HK-2 (cell line): Measurements from ENCODE around the gene SCARB2.
A peak's percentile ranks its signal among the peaks of the same experiment; 100 is the strongest.

Experiments
- DNase-seq: peaks from one replicate; pipeline ENCODE4 v3.0.0-alpha.2; 2018; ENCODE audit not compliant: unreplicated experiment

The SCARB2 gene

DNA sequence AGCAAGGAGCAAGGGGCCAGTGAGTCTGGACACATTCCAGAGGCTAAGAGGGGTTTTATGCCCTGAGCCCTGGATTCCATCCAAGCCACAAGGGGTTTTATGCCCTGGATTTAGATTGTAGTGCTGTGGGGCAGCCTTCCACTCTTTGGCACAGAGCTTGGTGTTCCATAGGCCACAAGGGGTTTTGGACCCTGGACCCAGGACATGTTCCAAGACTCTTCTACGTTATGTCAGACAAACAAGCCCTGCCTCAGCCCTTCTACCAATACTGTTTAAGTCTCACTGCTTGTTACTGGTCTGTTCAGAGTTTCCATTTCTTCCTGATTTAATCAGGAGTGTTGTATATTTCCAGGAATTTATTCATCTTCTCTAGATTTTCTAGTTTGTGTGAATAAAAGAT, 12.8 kb upstream of the SCARB2 start:
- no peak for DNase-seq

DNA sequence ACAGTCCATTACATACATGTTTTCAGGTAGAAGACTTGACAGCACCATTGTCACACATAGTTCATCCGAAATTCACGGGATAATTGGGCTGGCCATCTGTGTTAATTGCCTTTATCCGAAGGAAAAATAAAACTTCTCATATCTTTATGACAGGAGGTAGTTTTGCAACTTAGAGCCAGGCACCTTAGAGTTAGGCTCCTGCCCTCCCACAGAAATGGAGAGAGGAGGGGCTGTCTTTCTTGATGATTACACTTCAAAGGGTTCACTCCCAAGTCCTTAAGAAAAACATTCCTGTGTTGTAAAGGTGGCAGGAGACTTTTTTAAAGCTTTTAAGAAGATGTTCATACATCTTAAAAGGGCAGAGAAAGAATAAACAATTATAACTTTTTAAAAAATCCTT, 10.5 kb upstream of the SCARB2 start:
- no peak for DNase-seq

DNA sequence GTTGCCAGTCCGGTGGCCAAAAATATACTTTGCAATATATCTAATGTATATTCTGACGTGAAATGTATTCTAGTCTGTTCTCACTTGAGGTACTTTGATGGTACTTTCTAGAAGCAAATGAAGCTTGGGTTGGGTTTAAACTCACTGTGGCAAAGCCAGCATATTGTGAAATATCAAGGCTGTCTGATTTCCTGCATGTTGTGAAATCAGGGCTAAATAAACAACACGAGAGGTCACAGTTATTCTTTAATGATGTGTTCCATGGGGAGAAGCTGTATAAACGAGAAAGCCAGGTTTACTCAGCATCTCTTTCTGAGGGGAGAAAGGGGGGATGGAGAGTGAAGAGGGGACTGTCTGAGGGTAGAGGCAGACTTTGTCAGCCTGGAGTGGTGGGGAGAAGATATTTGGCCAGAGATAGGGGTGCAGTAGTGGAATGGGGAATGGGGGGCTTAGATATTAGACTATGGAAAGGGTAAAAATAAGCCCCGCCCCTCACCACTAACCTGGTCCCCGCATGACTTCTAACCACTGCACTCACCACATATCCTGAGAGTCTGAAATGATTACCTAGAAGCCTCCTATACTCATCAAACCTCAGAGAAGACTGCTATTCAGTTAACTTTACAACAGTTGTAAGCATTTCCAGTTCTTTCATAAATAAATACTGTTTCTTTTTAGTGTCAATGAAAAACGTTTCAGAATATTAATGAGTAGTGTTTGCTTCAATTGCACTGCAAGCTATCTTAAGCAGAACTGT, 5.9 kb upstream of the SCARB2 start:
- no peak for DNase-seq

DNA sequence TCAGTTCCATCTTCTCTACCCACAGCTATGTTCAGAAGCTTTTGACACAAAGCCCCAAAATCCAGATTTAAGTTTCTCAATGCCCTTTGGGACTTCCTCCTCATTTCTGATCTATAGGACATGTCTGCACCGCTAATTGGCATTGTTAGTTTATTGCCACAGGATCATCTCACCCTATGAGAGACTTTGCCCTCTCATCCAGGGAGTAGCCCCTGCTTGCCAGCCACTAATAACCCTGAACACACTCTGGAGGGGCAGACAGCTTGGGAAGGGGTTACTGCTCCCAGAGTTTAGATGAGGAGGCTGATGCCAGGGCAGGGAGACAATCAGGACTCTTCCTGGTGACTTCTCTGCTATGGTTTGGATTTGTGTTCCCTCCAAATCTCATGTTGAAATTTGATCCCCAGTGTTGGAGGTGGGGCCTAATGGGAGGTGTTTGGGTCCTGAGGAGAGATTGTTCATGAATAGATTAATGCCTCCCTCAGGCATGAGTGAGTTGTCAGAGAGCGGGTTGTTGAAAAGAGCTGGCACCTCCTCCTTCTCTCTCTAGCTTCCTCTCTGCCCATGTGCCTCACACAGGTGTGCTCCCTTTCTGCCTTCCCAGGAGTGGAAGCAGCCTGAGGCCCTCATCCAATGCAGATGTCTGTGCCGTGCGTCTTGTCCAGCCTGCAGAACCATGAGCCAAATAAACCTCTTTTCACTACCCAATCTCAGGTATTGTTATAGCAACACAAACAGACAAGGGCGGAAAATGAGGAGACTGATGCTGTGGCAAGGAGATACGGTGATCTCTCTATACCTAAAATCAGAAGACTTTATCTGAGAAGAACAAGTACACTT, 3.6 kb upstream of the SCARB2 start:
- no peak for DNase-seq

DNA sequence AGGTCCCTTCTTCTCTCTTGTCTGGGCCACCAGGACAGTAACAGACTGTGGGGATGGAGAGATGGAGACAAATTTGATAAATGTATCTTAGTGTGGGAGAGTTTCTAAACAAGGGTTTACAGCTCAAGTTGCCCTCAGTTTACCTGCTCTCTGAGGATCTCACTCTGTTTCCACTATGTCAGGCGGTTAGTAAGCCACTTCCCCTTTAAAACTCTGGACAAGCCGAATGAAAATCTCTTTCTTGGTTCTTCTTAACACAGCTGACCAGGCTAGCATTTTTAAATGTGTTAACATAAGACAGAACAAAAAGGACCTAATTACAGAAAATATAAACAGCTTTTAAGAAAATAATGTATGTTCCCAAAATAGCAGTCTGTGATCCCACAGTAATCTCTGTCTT, 2.9 kb upstream of the SCARB2 start:
- no peak for DNase-seq

DNA sequence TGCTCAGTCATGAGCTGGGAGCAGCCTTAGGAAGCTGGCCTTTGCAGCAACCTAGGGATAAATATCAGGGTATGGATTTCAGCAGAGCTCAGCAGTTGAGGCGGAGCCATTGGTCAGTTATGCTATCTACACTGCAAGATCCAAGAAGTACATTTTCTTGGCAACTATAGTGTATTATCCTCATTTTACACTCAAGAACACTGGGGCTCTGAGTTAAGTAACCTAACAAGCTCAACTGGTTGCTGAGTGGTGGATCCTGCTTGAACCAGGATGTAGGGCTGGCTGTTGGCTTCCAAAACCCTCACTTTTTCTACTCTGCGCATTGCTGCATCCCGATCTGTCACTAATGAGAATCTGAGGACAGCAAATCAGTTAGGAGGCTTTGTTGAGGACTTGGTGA, 1.5 kb upstream of the SCARB2 start:
- DNase-seq = no peak

DNA sequence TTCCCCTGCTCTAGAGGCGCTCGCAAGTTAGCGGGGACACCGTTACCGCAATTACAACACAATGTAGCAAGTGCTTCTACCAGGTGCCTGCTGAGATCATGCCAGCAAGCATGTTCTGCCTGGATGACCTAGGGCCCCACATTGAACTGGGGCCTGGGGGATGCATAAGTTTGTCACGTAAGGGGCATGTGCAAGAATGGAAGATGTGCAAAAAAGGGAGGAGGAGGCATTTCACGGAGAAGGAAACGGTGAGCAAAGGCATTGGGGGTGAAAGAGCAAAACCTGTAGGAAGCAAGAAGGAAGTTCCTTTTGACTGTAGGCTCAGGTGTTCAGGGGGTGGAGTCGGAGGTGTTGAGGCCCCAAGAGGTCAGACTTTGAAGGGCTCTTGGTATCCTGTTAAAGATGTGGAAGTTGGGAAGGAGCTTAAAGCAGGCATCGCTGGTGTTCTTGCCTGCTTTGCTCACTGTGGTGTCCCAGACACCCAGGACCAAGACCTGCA, 602 bp upstream of the SCARB2 start:
- no peak for DNase-seq

DNA sequence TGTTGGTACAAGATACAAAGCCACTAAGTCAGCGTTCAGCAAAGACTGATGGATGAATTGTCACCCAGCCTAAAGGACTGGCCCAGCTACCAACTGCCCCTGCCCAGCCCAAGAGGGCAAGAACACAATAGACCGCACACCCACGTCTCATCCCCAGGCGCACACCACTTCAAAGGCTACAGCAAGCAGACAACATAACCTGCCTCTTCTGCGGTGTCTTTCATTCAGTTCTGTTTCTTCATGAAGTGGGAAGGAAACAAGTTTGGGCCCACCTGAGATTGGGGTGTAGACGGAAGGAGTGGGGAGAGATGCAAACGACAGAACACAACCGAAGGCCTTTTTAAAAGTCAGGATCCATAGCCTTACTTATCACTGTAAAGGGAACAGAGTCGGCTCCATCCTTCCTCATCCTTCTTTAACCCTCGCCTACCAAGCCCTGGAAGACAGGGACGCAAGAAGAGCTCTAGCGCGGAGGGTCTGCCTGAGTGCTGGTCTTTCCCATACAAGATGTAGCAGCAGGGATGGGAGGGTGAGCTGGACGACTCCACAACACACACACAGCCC, 691 bp downstream of the SCARB2 start:
- no peak for DNase-seq

DNA sequence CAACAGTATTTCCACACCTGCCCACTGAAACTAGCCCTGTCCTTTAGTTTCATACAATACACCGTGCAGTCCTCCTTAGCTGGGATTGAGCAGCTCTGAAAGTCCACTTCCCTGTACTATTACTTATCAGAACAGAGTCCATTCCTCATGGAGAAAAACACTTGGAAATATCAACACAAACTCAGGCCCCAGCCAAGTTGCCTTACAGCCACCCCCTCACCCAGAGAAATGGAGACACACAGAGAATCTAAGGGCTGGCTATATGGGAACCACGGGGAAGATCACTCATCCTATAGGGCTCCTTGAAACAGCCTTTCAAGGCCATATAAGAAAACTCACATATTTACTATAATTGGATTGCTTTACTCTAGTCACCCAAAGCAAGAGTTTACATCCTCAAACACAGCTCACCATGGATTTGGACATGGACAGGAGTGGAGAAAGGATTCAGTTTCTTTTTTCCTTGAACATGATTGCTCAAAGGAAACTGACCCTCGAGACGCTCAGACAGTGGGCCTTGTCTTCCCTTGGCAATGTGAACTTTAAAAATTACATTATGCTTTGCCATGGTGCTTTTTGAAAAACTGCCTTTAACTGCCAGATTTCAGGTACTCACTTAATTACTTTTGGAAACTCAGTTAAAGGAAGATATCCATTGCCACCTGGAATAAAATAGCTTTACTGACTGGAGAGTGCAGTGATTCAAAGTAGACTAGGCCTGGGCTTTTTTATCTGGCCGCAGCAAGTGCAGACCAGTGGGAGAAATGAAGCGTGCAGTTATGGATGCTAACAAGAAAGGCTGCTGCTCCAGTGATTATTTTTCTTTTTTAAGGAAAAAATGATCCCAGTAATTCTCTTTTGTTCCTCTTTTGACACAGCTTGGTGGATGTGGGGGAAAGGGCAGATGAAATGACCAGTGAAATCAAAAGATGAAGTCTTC, 1.6 kb downstream of the SCARB2 start:
- DNase-seq = no peak

DNA sequence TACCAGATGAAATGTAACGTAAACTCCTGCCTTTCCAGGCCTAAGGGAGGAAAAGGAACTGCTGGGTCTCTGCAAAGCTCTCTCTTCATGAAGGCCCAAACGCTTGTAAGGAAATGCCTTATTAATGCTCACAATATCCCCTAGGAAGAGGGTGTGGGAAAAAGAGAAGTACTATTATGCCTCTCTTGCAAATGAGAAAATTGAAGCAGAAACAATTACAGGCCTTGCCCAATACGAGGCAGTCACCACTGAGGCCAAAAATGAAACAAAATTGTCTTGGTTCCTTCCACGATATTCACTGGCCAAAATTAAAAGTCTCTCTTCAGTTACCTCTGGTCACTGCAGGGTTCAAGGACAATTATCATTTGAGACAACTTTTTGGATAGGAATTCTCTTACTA, 3.2 kb downstream of the SCARB2 start:
- no peak for DNase-seq

DNA sequence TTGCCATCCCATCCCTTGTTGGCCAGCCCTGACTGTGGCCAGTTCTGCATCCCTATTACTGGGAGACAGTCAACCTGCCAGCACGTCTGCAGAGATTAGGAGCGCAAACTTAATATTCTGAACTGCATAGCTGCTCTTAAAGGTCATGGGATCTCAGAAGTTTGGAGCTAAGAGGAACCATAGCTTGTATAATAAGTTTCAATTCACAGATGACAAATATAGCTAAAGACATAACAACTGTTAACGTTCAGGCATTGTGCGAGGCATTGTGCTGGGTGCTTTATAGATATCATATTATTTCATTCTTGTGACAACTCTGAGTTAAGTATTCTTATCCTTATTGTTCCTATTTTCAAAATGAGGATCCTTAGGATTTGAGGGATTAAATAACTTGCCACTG, 3.7 kb downstream of the SCARB2 start:
- no peak for DNase-seq

DNA sequence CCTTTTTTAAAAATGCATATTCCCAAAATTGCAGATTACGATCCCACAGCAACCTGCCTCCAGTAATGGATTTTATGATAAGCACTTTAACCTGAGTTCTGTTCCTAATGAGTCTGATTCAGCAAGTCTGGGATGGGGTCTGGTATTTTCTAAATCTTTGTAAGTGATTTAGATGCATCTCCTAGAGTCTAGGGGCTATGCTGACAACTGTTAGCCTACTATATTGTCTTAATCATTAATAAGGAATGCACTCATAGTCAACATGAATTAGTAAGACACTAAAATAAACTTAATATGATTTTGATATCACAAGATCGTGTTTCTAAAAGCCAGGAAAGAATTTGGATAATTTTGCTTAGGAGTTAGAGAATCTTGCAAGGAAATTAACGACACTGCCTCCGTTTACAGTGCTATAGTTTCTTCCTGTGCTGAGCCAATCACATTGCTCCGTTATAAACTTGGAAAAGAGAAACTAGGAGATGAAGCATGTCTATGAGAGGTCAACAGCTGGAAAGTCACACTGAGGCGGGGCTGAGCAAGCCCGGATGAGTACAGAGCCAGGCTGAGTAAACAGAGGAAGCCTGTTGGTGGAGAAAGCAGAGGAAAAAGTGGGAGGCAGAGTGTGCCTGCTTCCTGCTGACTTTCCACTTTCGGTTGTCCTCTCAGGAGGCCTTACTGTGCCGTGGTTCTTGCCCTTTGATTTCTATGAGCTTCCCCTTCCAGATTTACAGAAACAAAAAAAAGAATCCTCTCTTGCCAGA, 5.4 kb downstream of the SCARB2 start:
- no peak for DNase-seq

DNA sequence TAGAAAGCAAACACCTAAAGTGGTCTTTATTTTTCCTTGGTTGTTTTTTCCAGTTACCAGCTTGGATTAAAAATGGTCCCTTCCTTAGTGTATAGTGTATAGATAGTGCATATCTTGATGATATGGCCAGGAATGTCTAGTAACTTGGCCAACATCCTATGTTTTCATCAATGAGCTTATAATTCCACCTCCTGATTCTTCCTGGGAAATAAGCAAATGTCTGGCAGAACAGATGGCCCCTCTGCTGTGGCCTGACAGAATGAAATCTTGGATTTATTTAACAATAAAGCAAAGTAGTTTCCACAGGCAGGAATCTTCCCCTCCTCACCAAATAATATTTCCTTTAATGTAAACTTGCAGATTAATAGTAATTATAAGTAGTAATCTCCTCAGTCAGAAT, 6.1 kb downstream of the SCARB2 start:
- DNase-seq = no peak

DNA sequence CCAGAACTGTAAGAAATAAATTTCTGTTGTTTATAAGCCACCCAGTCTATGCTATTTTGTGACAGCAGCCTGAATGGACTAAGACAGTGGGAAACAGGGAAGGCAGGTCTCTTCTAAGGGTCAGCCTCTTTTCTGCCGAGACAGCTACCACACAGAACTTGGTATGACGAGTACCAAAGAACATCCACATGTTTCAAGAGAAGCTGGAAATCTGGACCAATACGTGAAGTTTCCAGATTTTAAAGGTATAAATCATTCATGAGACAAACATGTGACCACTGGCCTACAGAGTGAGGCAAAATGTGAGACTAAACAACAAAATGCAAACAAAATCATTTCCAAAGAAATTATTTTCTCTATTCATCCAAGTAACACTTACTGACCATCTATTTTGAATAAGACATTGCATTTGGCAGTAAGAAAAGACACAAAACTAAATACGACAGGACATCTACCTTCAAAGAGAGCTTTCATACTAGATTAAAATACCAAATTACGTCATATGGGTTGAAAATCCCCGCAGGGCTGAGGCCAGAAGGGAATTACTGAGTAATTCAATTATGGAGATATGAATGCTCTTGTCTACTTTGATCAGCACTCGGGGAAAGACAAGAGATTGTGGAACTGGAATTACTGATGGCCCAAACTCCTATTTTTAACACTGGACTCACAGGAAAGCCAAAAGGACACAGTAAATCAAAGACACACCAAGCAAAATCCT, 7.2 kb downstream of the SCARB2 start:
- no peak for DNase-seq

DNA sequence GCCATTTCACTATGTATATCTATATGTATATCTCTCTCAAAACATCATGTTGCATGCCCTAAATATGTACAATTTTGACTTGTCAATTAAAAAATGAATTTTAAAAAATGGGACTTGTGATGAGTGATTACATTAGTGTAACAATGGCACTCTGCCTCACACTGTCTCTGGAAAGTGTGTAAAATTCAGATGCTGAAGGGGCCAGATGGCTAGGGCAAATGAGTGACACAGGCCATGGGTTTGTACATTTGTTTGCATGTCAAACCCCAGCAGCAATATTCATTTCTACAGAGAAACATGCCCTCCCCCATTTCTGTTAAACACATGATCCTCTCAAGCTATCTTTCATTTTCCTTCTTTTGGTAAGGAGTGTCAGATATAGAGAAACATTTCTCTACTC, 8.1 kb downstream of the SCARB2 start:
- no peak for DNase-seq

DNA sequence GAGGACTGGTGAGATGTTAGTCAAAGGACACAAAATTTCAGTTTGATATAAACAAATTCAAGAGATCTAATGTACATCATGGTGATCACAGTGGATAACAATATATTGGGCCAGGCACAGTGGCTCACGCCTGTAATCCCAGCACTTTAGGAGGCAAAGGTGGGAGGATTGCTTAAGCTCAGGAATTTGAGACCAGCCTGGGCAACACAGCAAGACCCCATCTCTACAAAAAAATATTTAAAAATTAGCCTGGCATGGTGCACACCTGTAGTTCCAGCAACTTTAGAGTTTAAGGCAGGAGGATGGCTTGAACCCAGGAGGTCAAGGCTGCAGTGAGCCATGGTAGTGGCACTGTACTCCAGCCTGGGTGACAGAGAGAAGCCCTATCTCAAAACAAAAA, 8.7 kb downstream of the SCARB2 start:
- no peak for DNase-seq

DNA sequence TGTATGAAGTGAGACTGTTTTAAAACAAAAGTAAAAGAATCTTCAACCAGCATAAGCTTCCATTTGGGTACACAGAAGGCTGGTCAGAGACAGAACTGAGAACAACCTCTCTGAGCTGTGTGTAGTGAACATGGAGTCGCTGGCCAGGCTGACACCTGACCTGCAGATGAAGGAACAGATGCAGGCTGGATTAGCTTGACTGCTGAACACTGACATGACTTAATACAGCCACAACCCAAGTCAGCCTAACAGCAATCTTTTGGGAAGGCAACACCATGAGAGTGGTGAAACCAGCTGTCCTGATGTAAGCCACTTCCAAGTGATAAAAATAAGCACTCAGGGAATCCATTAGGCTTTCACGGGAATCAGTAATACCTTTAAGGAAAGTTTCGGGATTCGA, 10.1 kb downstream of the SCARB2 start:
- no peak for DNase-seq

DNA sequence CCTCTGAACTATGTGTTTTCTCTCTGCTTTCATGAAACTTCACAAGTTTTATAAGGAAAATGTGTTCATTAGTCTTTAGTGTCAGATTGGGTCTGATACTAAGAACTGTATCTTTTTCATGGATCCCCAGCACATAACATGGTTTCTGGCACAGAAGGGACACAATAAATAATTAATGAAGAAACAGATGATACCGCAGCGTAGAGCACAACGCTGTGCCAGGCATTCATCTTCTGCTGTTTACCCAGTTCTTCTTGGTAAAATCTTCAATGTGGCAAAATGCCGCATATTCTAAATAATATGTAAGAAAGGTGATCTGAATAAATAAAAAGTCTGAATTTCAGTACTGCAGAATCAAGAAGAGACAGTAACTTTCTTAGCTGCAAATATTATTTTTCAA, 12.3 kb downstream of the SCARB2 start:
- DNase-seq = no peak

DNA sequence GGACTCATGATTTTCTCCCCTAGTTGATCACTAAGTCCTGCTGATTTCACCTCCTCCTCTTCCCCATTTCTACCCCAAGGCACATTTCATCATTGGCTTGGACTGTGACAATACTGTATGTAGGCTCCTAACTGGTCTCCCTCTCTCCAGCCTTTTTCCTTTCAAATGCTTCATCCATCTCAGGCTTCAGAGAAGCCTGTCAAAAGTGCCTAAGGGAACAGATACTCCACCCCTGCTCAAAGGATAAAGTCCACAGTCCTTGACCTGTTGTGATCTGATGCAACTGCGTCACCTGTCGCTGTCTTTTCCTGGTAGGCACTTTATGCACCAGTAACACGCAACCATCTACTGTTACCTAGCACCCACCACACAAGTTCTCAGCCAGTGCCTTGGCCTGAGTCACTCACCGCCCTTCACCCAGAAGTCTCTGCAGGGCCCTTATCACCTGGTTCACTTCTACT, 12.8 kb downstream of the SCARB2 start:
- peak; percentile 33 for DNase-seq

DNA sequence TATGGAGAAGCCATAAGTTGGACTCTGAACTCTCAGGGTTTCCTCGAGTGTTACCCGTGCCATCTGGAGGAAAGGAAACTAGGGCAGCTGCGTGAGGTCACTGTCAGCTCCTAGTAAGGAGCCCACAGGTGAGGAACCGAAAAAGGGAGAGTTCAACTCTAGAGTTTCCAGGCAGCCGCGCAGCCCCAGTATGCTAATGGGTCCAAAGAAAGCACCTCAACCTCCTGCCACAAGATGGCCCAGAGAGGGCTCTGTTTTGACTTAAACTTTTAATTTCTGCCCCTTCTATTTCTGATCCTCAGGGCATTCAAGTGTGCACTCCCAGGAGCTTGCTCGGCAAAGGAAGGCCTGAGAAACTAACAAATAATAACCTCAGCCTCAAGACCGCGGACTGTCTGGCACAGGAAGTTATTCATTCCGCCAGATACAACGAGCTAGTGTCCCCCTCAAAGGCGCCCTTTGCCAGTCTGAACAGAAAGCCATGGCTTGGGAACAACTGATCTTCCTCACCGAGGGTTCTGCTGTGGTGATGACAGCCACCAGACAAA, 13.9 kb downstream of the SCARB2 start:
- no peak for DNase-seq
